CD1c-positive myeloid dendritic cell (primary cell): ENCODE data around the gene MOSPD3.
"Not testable (repeated sequence)": the region's sequence is repeated elsewhere in the genome, so short reads cannot be mapped to it uniquely, and the experiment has no call there.

Experiments
- DNase-seq: peaks from one replicate; pipeline ENCODE4 v3.0.0-alpha.2; 2016; ENCODE audit errors: extremely low spot score

MOSPD3 gene

GRCh38 chr7:100611983-100612729 lies at the start of gene MOSPD3:
TSS of gene MOSPD3 (plus strand) at chr7:100612540. CDS start at chr7:100612792, 252 bp downstream.
- peak; percentile 100 for DNase-seq

- DNase-seq = no peak
Observed at GRCh38 chr7:100563100-100563564, 49.2 kb upstream of the MOSPD3 start.

- peak; percentile 73 for DNase-seq
Observed at GRCh38 chr7:100563809-100564400, 48.4 kb upstream of the MOSPD3 start.

GRCh38 chr7:100564405-100564804 lies 47.9 kb upstream of the MOSPD3 start:
- DNase-seq = not testable (repeated sequence)

- no peak for DNase-seq
Observed at GRCh38 chr7:100565133-100565571, 47.2 kb upstream of the MOSPD3 start.

DNA sequence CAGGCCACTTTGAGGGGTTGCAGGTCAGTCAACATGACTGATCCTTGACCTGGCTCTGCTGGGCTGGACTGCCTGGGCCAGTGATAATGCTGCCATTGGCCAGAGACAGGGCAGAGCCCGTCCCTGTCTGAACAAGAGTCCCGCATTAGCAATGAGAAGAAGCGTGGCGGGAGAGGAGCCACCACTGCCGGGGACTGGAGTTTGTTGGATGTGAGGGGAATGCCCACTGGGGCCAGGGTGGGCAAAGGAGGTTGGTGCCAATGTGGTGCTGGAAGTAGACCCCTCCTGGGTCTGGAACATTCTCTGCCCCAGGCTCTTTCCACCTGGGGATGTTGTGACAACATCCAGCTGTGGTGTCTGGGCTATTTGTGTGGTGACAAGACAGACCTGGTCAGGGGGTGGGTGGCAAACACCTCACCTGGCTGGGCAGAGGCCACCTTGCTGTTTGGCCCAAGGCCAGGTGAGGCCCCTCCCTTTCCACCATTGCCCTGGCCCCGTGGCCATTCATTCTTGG lies 46.3 kb upstream of the MOSPD3 start:
- DNase-seq = no peak

- no peak for DNase-seq
Observed at GRCh38 chr7:100567031-100567730, 45.2 kb upstream of the MOSPD3 start.

DNA sequence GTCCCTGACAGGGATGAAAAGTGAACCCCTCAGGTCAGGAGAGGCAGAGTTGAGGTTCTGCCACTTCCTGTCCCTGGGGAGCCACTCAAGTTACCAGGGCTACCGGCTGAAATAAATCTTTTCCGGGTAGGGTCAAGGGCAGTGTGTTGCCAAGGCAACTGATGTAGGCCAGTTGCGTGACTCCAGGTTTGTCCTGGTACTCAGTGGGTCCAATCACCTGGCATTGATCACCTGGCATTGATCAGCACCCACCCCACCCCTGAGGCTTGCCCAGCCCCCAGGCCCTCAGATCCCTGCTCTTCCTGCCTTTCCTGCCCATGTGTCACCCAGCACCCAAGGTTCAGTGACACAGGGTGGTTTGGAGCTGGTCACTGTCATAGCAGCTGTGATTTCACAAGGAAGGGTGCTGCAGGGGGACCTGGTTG lies 44.6 kb upstream of the MOSPD3 start:
- no peak for DNase-seq

DNA sequence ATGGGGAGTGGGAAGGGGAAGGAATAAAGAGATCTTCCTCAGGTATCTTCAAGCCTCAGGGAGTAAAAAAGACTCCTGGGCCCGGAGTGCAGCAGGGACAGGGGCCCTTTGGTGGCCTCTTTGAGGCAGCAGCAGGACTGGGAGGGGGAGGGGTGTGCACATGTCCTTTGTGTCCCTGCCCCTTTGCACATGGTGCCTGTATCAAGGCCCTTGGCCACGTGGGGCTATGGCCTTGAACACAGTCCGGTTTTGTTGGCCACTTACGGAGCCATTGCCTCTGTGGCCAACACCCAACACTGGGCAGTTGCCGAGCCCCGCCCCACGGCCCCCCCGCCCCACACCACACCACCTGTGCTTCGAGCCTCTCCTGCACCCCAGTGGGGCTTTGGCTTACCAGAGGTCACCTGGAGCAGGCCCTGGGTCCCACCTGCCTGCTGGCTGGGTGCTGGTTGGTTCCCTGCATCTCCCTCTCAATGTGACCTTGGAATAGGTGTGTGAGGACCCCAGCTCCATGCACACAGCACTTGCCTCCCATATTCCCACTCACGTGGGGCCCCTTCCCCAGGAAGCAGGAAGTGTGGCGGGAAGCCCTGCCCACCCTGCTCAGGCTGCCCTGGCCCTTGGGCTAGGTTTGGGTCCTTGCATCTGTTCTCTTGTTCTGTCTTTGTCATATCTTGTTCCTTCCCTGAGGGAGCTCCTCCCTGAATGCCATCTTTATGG lies 44.0 kb upstream of the MOSPD3 start:
- no peak for DNase-seq

GRCh38 chr7:100568896-100569844 lies 43.2 kb upstream of the MOSPD3 start:
- peak; percentile 65 for DNase-seq

GRCh38 chr7:100570954-100571828 lies 41.1 kb upstream of the MOSPD3 start:
- DNase-seq = no peak

- no peak for DNase-seq
Observed at GRCh38 chr7:100571829-100572116, 40.6 kb upstream of the MOSPD3 start.

GRCh38 chr7:100572281-100572948 lies 39.9 kb upstream of the MOSPD3 start:
- no peak for DNase-seq

DNA sequence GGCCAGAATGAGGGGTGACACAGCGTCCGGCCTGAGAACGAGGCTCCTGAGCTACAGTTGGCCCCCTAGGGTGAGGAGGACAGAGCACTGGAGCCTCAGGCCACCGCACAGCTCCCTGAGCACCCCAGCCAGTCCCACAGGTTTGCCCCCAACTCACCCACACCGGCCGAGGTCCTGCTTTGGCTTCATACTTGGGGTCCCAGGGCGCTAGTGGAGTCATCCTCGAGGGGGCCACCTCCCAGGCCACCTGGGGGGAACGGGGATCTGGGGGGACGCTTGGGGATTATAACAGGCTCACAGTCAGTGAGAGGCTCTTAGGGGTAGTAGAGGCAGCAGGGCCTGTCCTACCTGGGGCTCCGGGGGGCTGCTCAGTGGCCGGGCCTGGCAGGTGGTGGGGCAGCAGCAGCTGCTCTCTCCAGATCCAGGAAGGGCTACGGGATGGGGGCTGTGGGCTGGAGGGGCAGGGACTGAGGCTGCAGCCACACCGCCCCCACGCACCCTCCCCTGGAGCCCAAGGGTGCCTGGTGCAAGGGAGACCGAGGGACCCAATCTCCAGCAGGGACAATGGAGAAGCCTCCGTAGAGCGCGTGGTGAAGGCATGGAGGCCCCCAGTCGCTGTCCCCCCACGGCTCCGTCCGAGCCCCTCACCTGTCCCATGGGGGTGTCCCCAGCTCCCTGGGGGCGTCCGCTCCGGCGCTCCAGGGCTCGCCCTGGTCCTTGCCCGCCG lies 39.2 kb upstream of the MOSPD3 start:
- DNase-seq = no peak

DNA sequence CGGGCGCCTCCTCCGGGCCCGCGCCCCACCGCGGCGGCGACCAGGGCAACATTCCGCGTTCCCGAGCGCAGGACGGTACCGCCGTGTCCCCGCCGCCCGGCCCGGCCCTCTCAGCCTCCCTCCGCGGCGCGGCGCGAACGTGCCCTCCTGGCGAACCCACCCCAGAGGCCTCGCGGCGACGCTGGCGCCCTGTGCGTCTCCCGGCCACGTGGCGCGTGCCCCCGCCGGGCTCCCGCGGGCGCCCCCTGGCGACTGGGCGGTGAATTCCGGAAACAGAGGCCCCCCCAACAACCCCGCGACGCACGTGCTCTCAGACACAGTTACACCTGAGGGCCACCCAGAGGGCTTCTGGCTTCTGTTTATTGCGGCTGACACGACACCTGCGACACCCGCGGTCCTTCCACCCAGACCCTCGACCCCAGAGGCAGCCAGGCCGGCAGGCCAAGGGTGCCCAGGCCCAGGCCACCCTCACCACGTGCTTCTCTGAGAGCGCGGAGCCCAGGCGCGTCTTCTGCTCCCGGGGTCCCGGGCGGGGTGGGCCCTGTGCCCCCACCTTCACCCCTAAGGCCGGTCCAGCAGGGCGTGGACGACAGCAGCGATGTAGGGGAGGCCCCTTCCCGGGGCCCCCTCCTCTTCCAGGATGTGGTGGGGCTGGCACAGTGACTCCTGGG lies 38.5 kb upstream of the MOSPD3 start, which contains the start of gene SAP25:
TSS of gene SAP25 (minus strand) at position 210 of the 671 bp plus-strand sequence. CDS start at position 52, 158 bp downstream.
- DNase-seq = no peak

- no peak for DNase-seq
Observed at GRCh38 chr7:100574362-100575205, 37.8 kb upstream of the MOSPD3 start.

- no peak for DNase-seq
Observed at GRCh38 chr7:100575206-100575631, 37.1 kb upstream of the MOSPD3 start.
